GM18867 (cell line): Measurements from ENCODE around the gene FBLN7.

Experiments
- ATAC-seq: cut with Tn5 transposase; IDR thresholded peaks from one replicate; pipeline ENCODE4 v1.9.1; 2021; ENCODE audit warnings: mild to moderate bottlenecking, moderate library complexity; ENCODE audit not compliant: unreplicated experiment

The FBLN7 gene

GRCh38 chr2:112220831-112221230 is 82.6 kb downstream of the FBLN7 start:
- no peak for ATAC-seq

GRCh38 chr2:112229348-112229747 is 91.2 kb downstream of the FBLN7 start:
- ATAC-seq, result no peak

- no peak for ATAC-seq
Measured at GRCh38 chr2:112230371-112230770, 92.2 kb downstream of the FBLN7 start.
